BE2C (cell line): ENCODE measurements around the gene FOXN3.

ENCODE experiments used
- DNase-seq: peaks from one replicate; pipeline ENCODE4 v3.0.0-alpha.2; 2020
- H3K27me3 ChIP-seq: fragments of 250-450 bp; sonication (Bioruptor Pico); 2 replicates; pipeline ENCODE4 v1.5.1; 2020; ENCODE audit warnings: mild to moderate bottlenecking
- H3K36me3 ChIP-seq: fragments of 250-450 bp; sonication (Bioruptor Pico); 2 replicates; pipeline ENCODE4 v1.5.1; 2020; ENCODE audit warnings: mild to moderate bottlenecking
- H3K4me1 ChIP-seq: fragments of 250-450 bp; sonication (Bioruptor Pico); 2 replicates; pipeline ENCODE4 v1.5.1; 2020
- H3K4me3 ChIP-seq: 2 replicates; pipeline ENCODE4 v1.5.1; 2011; ENCODE audit warnings: low read depth, low read length
- H3K9me3 ChIP-seq: fragments of 250-450 bp; sonication (Bioruptor Pico); 2 replicates; pipeline ENCODE4 v1.5.1; 2020
- CTCF ChIP-seq: IDR thresholded peaks from 2 replicates; pipeline ENCODE4 v1.5.1; 2012; ENCODE audit warnings: mild to moderate bottlenecking, low read depth, low read length

FOXN3 gene

GRCh38 chr14:89339579-89339978, 77.5 kb downstream of the FOXN3 start:
- H3K36me3 ChIP-seq = no peaks in the 10 kb centered on the region
- H3K4me1 ChIP-seq = no peaks in the 10 kb centered on the region
- no peak for DNase-seq
- TF ChIP-seq CTCF = no peak
- H3K4me3 ChIP-seq = no peak overlapping the region
- no peaks in the 10 kb centered on the region for H3K27me3 ChIP-seq
- no peaks in the 10 kb centered on the region for H3K9me3 ChIP-seq

- Histone ChIP-seq H3K9me3 (no peaks in the 10 kb centered on the region), H3K36me3 (no peaks in the 10 kb centered on the region), H3K4me1 (no peaks in the 10 kb centered on the region), H3K27me3 (no peaks in the 10 kb centered on the region), H3K4me3 (no peak overlapping the region)
- DNase-seq = no peak
- TF ChIP-seq CTCF = no peak
These were observed 77.9 kb downstream of the FOXN3 start for GRCh38 chr14:89339158-89339557.

GRCh38 chr14:89336338-89336737, 80.7 kb downstream of the FOXN3 start:
- no peak for DNase-seq
- no peaks in the 10 kb centered on the region for H3K4me1 ChIP-seq

GRCh38 chr14:89332031-89332430, 85.0 kb downstream of the FOXN3 start:
- no peaks in the 10 kb centered on the region for H3K4me1 ChIP-seq
- no peaks in the 10 kb centered on the region for H3K9me3 ChIP-seq
- H3K36me3 ChIP-seq = no peaks in the 10 kb centered on the region
- DNase-seq = no peak
- TF ChIP-seq CTCF = no peak
- no peaks in the 10 kb centered on the region for H3K27me3 ChIP-seq
- no peak overlapping the region for H3K4me3 ChIP-seq

More at GRCh38 chr14:89336338-89336737, 80.7 kb downstream of the FOXN3 start:
- H3K4me3 ChIP-seq = no peak overlapping the region
- no peaks in the 10 kb centered on the region for H3K9me3 ChIP-seq
- 0 out of 2 replicates have a peak, but pooled peaks have one; percentile 5 for TF ChIP-seq CTCF
- H3K27me3 ChIP-seq = no peaks in the 10 kb centered on the region
- no peaks in the 10 kb centered on the region for H3K36me3 ChIP-seq

- H3K36me3 ChIP-seq = no peaks in the 10 kb centered on the region
- DNase-seq = no peak
These were observed 85.6 kb downstream of the FOXN3 start for GRCh38 chr14:89331398-89331797.

More at GRCh38 chr14:89331398-89331797, 85.6 kb downstream of the FOXN3 start:
- no peaks in the 10 kb centered on the region for H3K27me3 ChIP-seq
- no peak overlapping the region for H3K4me3 ChIP-seq
- H3K4me1 ChIP-seq = no peaks in the 10 kb centered on the region
- no peaks in the 10 kb centered on the region for H3K9me3 ChIP-seq
- no peak for TF ChIP-seq CTCF
